Mesendoderm (in vitro differentiated cells): Measurements from ENCODE around the gene TMEM174.

Experiments used
- DNase-seq: peaks from one replicate; pipeline ENCODE4 v3.0.0; 2013
- H2AK5ac ChIP-seq: 2 replicates; pipeline ENCODE4 v1.6.1; 2013; ENCODE audit warnings: low read length, inconsistent platforms
- H2BK120ac ChIP-seq: 2 replicates; pipeline ENCODE4 v1.6.1; 2013; ENCODE audit warnings: low read depth, mild to moderate bottlenecking, low read length, moderate library complexity, mixed read lengths
- H2BK15ac ChIP-seq: replicated peaks from 2 replicates; pipeline ENCODE4 v1.6.1; 2013; ENCODE audit warnings: low read depth, mild to moderate bottlenecking, moderate library complexity
- H2BK5ac ChIP-seq: 2 replicates; pipeline ENCODE4 v1.6.1; 2013; ENCODE audit warnings: low read length, inconsistent platforms
- H3K18ac ChIP-seq: 2 replicates; pipeline ENCODE4 v1.6.1; 2013; ENCODE audit warnings: mild to moderate bottlenecking, low read length, mixed read lengths
- H3K23ac ChIP-seq: one replicate; pipeline ENCODE4 v1.6.1; 2013; ENCODE audit warnings: low read length
- H3K27ac ChIP-seq: 2 replicates; pipeline ENCODE4 v1.5.1; 2013; ENCODE audit warnings: low read depth, mild to moderate bottlenecking, inconsistent platforms, low read length, moderate library complexity
- H3K27me3 ChIP-seq: 2 replicates; pipeline ENCODE4 v1.6.1; 2013; ENCODE audit warnings: low read length, control low read depth, mild to moderate bottlenecking, inconsistent platforms; ENCODE audit not compliant: insufficient read depth, poor library complexity
- H3K36me3 ChIP-seq: 2 replicates; pipeline ENCODE4 v1.6.1; 2013; ENCODE audit warnings: low read length, inconsistent platforms; ENCODE audit not compliant: control insufficient read depth, insufficient read depth
- H3K4ac ChIP-seq: one replicate; pipeline ENCODE4 v1.6.1; 2013; ENCODE audit warnings: low read depth, mild to moderate bottlenecking, low read length, moderate library complexity
- H3K4me1 ChIP-seq: 2 replicates; pipeline ENCODE4 v1.6.1; 2013; ENCODE audit warnings: low read depth, low read length, inconsistent platforms; ENCODE audit not compliant: control insufficient read depth
- H3K4me2 ChIP-seq: 2 replicates; pipeline ENCODE4 v1.6.1; 2013; ENCODE audit warnings: low read length
- H3K4me3 ChIP-seq: 2 replicates; pipeline ENCODE4 v1.5.1; 2013; ENCODE audit warnings: mild to moderate bottlenecking, low read length
- H3K56ac ChIP-seq: one replicate; pipeline ENCODE4 v1.6.1; 2013; ENCODE audit warnings: low read length
- H3K79me1 ChIP-seq: 2 replicates; pipeline ENCODE4 v1.6.1; 2013; ENCODE audit warnings: low read length, inconsistent platforms
- H3K79me2 ChIP-seq: 2 replicates; pipeline ENCODE4 v1.6.1; 2013; ENCODE audit warnings: mild to moderate bottlenecking, low read length; ENCODE audit not compliant: control insufficient read depth, insufficient read depth
- H3K9ac ChIP-seq: 2 replicates; pipeline ENCODE4 v1.6.1; 2013; ENCODE audit warnings: low read length, inconsistent platforms
- H4K5ac ChIP-seq: one replicate; pipeline ENCODE4 v1.6.1; 2013; ENCODE audit warnings: low read length
- H4K8ac ChIP-seq: one replicate; pipeline ENCODE4 v1.6.1; 2013; ENCODE audit warnings: low read depth, mild to moderate bottlenecking, control low read depth, low read length, moderate library complexity
- WGBS: extraction: QIAGEN DNeasy Blood & Tissue Kit; methylation state at CpG from one replicate; pipeline ENCODE4 v1.1.7; 2013; ENCODE audit warnings: low lambda C conversion rate, missing lambda C conversion rate; ENCODE audit not compliant: insufficient coverage; ENCODE audit errors: extremely low coverage; 5-methylcytosine and 5-hydroxymethylcytosine counted together

Gene TMEM174

DNA sequence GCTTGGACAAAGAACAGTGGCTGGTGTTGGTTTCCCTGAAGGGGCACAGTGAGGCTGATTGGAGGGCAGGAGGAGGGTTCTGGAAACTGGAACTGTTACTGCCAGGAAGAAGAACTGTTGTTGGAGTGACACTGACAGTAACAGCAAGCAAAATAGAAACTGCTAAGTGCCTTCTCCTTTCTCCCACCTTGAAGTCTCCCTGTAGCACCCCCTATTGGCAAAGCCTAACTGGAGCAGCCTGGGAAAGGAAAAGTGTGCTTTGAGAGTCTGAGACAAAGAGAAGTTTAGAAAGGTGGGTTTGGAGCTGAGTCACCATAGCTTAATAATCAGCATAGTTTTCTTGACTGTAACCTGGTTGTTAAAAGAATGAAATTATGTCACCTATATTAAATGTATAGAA lies 2.5 kb upstream of the TMEM174 start:
- Histone ChIP-seq H3K4me2 (no peak overlapping the region), H3K4ac (no peak overlapping the region)
- DNase-seq, result peak; percentile 84

GRCh38 chr5:73171495-73171894 lies 1.5 kb upstream of the TMEM174 start:
- Histone ChIP-seq H3K9ac (no peak overlapping the region), H4K8ac (no peak overlapping the region), H3K4me3 (no peak overlapping the region), H3K27me3 (no peaks in the 10 kb centered on the region), H3K4me2 (no peak overlapping the region), H3K18ac (no peak overlapping the region), H2BK5ac (no peak overlapping the region), H4K5ac (no peak overlapping the region), H3K79me1 (no peaks in the 10 kb centered on the region), H3K23ac (no peak overlapping the region), H2BK120ac (no peak overlapping the region), H3K4ac (no peak overlapping the region), H3K79me2 (no peaks in the 10 kb centered on the region), H3K56ac (no peak overlapping the region), H3K27ac (no peak overlapping the region), H2BK15ac (no peak overlapping the region), H3K4me1 (peaks cover 4% of the 10 kb centered on the region), H3K36me3 (no peaks in the 10 kb centered on the region), H2AK5ac (no peak overlapping the region)
- peak; percentile 8 for DNase-seq

More for the DNA sequence above, 2.5 kb upstream of the TMEM174 start:
- Histone ChIP-seq H3K18ac (no peak overlapping the region), H2BK15ac (no peak overlapping the region), H2BK5ac (no peak overlapping the region), H2AK5ac (no peak overlapping the region), H3K4me3 (no peak overlapping the region), H3K4me1 (peaks cover 4% of the 10 kb centered on the region), H3K9ac (no peak overlapping the region), H3K27me3 (no peaks in the 10 kb centered on the region), H4K5ac (no peak overlapping the region), H3K36me3 (no peaks in the 10 kb centered on the region), H3K23ac (no peak overlapping the region), H3K56ac (no peak overlapping the region), H3K79me2 (no peaks in the 10 kb centered on the region), H3K27ac (no peak overlapping the region), H3K79me1 (no peaks in the 10 kb centered on the region), H4K8ac (no peak overlapping the region), H2BK120ac (no peak overlapping the region)

GRCh38 chr5:73174100-73174815 lies 1.3 kb downstream of the TMEM174 start:
- Histone ChIP-seq H4K5ac (no peak overlapping the region), H3K36me3 (no peaks in the 10 kb centered on the region), H3K9ac (no peak overlapping the region), H3K56ac (no peak overlapping the region), H3K79me2 (no peaks in the 10 kb centered on the region), H2BK5ac (no peak overlapping the region), H3K79me1 (no peaks in the 10 kb centered on the region), H3K4me2 (no peak overlapping the region), H2AK5ac (no peak overlapping the region), H3K27me3 (no peaks in the 10 kb centered on the region), H3K4me1 (peaks cover 4% of the 10 kb centered on the region), H2BK15ac (no peak overlapping the region), H3K4ac (no peak overlapping the region), H3K27ac (no peak overlapping the region), H3K18ac (no peak overlapping the region), H3K23ac (no peak overlapping the region), H2BK120ac (no peak overlapping the region), H3K4me3 (no peak overlapping the region), H4K8ac (no peak overlapping the region)
- peak; percentile 23 for DNase-seq
- WGBS, result no CpG with 5 or more reads among the region's 8 CpGs

DNA sequence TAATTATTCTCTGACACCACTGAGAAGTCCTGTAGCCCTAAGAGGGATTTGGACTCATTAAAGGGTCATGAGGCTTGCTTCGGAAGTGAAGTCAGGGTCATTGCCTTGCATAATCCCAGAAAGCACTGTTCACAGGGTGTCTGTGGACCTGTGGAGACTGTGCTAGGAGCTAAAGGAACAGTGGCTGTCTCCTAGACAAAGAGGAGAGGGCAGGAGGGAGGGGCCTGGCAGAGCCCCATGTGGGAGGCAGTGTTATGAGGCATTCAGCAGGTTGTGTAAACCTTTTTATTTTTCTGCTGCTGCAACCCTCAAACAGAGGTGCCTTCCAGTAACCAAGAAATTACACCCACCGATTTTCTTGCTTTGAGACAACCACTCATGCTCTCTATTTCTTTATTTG lies 3.3 kb downstream of the TMEM174 start:
- no peak overlapping the region for H3K9ac ChIP-seq
- no CpG with 5 or more reads among the region's 2 CpGs for WGBS
- H2BK120ac ChIP-seq, result no peak overlapping the region
- H3K56ac ChIP-seq, result no peak overlapping the region
- peaks cover 4% of the 10 kb centered on the region for H3K4me1 ChIP-seq
- H3K79me2 ChIP-seq, result no peaks in the 10 kb centered on the region
- no peaks in the 10 kb centered on the region for H3K27me3 ChIP-seq
- H2BK15ac ChIP-seq, result no peak overlapping the region
- H4K5ac ChIP-seq, result no peak overlapping the region
- no peak overlapping the region for H3K23ac ChIP-seq
- H3K36me3 ChIP-seq, result no peaks in the 10 kb centered on the region
- H3K18ac ChIP-seq, result no peak overlapping the region
- H4K8ac ChIP-seq, result no peak overlapping the region
- H3K27ac ChIP-seq, result no peak overlapping the region
- H3K4me3 ChIP-seq, result no peak overlapping the region
- no peak overlapping the region for H2AK5ac ChIP-seq
- H3K79me1 ChIP-seq, result no peaks in the 10 kb centered on the region
- H3K4ac ChIP-seq, result no peak overlapping the region
- DNase-seq, result no peak
- no peak overlapping the region for H3K4me2 ChIP-seq
- H2BK5ac ChIP-seq, result no peak overlapping the region

DNA sequence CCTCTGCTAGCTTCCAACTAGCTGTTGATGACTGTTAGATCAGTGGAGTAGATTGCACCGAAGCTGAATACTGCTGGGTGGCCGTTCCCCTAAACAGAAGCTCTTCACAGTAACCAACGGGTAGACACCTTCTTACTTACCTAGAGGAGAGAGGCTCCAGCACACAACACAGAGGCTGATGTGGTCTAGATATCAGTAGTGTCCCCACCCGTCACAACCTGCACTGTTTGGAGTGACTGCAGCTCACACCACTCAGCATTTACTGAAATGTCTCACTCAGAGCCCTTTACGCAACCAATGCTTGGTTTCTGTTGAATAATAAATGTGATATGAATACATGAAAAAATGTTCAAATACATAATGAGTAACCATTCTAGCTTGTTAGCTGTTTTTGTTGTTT lies 5.3 kb downstream of the TMEM174 start:
- Histone ChIP-seq H3K18ac (no peak overlapping the region), H3K4me3 (no peak overlapping the region), H3K4me1 (peaks cover 4% of the 10 kb centered on the region), H2BK120ac (no peak overlapping the region), H3K4ac (no peak overlapping the region), H3K36me3 (no peaks in the 10 kb centered on the region), H3K27ac (no peak overlapping the region), H3K9ac (no peak overlapping the region), H2AK5ac (no peak overlapping the region), H3K23ac (no peak overlapping the region), H3K27me3 (no peaks in the 10 kb centered on the region), H3K79me2 (no peaks in the 10 kb centered on the region), H3K79me1 (no peaks in the 10 kb centered on the region), H4K8ac (no peak overlapping the region), H3K4me2 (no peak overlapping the region), H4K5ac (no peak overlapping the region), H2BK5ac (no peak overlapping the region), H3K56ac (no peak overlapping the region), H2BK15ac (no peak overlapping the region)
- no peak for DNase-seq
- WGBS, result no CpG with 5 or more reads among the region's 5 CpGs

- Histone ChIP-seq H3K4me3 (no peak overlapping the region), H2BK15ac (no peak overlapping the region), H3K4ac (no peak overlapping the region), H3K56ac (no peak overlapping the region), H2BK5ac (no peak overlapping the region), H3K18ac (no peak overlapping the region), H3K79me2 (no peaks in the 10 kb centered on the region), H4K5ac (no peak overlapping the region), H2BK120ac (no peak overlapping the region), H3K27ac (no peak overlapping the region), H2AK5ac (no peak overlapping the region), H3K4me2 (no peak overlapping the region), H3K36me3 (no peaks in the 10 kb centered on the region), H3K9ac (no peak overlapping the region), H3K23ac (no peak overlapping the region), H4K8ac (no peak overlapping the region), H3K79me1 (no peaks in the 10 kb centered on the region), H3K27me3 (no peaks in the 10 kb centered on the region), H3K4me1 (no peaks in the 10 kb centered on the region)
- no CpG with 5 or more reads among the region's 3 CpGs for WGBS
- DNase-seq, result no peak
Observed at GRCh38 chr5:73179730-73180129, 6.7 kb downstream of the TMEM174 start.
